Bronchial epithelial cell (primary cell): Measurements from ENCODE around the gene ZFAND2B. TPM values are rescaled to one million over a fixed set of nuclear protein-coding genes. Genes with fewer than 3 reads are reported as not detected.

ENCODE experiments used
- DNase-seq: peaks from one replicate; pipeline ENCODE4 v3.0.0-alpha.2; 2010; ENCODE audit warnings: low read depth
- FAIRE-seq: peaks from 2 replicates; lab custom pipeline; 2011; peaks lifted over from hg19 to GRCh38; lab: Jason Lieb, UNC
- H3K27me3 ChIP-seq: 2 replicates; pipeline ENCODE4 v1.5.1; 2011; ENCODE audit warnings: low read length; ENCODE audit not compliant: control insufficient read depth, insufficient read depth
- H3K36me3 ChIP-seq: 2 replicates; pipeline ENCODE4 v1.5.1; 2011; ENCODE audit warnings: low read length; ENCODE audit not compliant: control insufficient read depth, insufficient read depth
- H3K4me3 ChIP-seq: 2 replicates; pipeline ENCODE4 v1.5.1; 2011; ENCODE audit warnings: mild to moderate bottlenecking, low read depth, low read length, control low read depth
- CTCF ChIP-seq: IDR thresholded peaks from 2 replicates; pipeline ENCODE4 v1.5.1; 2011; ENCODE audit warnings: mild to moderate bottlenecking, moderate library complexity, low read length, control low read depth, inconsistent platforms; ENCODE audit not compliant: insufficient read depth, severe bottlenecking
- total RNA-seq: library from RNA; depleted of rRNA; stranded (reverse); fragments of >200 nt; gene quantifications from 2 replicates; pipeline ENCODE4 v1.2.1, GENCODE V29; 2014

ZFAND2B gene
- total RNA-seq, 1 donor from 2014 or later, result 59.8 TPM

DNA sequence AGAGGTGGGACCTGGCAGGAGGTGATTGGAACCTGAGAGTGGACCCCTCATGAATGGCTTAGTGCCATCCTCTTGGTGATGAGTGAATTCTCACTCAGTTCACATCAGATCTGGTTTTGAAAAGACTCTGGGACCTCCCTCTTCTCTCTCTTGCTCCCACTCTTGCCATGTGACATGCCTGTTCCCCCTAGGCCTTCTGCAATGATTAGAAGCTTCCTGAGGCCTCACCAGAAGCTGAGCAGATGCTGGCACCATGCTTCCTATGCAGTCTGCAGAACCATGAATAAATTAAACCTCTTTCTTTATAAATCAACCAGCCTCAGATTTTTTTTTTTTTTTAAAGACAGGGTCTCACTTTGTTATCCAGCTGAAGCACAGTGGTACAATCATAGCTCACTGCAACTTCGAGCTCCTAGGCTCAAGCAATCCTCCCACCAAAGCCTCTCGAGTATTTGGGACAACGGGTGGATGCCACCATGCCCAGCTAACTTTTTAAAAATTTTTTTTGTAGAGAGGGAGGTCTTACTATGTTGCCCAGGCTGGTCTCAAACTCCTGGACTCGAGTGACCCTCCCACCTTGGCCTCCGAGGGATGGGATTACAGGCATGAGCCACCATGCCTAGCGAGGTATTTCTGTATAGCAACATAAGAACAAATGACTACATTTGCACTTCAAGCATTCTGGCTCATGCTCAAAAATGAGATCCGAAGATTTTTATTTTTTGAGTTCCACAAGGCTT lies 2.0 kb upstream of the ZFAND2B start:
- DNase-seq, result no peak
- no peak for TF ChIP-seq CTCF

GRCh38 chr2:219205165-219205538 lies 1.4 kb upstream of the ZFAND2B start:
- H3K4me3 ChIP-seq, result no peak overlapping the region
- peaks cover 9% of the 10 kb centered on the region for H3K36me3 ChIP-seq
- FAIRE-seq, result no peak
- DNase-seq, result no peak
- H3K27me3 ChIP-seq, result no peaks in the 10 kb centered on the region
- TF ChIP-seq CTCF, result no peak

More for the DNA sequence above, 2.0 kb upstream of the ZFAND2B start:
- no peak for FAIRE-seq
- Histone ChIP-seq H3K4me3 (no peak overlapping the region), H3K27me3 (no peaks in the 10 kb centered on the region), H3K36me3 (peaks cover 6% of the 10 kb centered on the region)

DNA sequence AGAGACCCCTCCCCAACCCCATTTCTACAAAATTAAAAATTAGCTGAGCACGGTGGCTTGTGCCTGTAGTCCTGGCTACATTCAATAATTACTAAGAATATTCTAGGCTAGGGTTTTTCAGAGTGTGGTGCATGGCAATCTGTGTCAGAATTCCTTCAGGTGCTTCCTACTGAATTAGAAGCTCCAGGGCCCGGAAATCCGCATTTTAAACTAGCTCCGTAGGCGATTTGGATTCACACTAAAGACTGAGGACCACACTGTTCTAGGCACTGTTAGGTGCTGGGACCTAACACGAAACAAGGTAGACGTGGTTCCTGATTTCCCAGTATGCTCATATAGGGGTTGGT lies 628 bp upstream of the ZFAND2B start:
- peak overlapping the region; percentile 80 for H3K4me3 ChIP-seq
- DNase-seq (no peak), FAIRE-seq (no peak)
- peaks cover 13% of the 10 kb centered on the region for H3K36me3 ChIP-seq
- H3K27me3 ChIP-seq, result no peaks in the 10 kb centered on the region
- no peak for TF ChIP-seq CTCF

DNA sequence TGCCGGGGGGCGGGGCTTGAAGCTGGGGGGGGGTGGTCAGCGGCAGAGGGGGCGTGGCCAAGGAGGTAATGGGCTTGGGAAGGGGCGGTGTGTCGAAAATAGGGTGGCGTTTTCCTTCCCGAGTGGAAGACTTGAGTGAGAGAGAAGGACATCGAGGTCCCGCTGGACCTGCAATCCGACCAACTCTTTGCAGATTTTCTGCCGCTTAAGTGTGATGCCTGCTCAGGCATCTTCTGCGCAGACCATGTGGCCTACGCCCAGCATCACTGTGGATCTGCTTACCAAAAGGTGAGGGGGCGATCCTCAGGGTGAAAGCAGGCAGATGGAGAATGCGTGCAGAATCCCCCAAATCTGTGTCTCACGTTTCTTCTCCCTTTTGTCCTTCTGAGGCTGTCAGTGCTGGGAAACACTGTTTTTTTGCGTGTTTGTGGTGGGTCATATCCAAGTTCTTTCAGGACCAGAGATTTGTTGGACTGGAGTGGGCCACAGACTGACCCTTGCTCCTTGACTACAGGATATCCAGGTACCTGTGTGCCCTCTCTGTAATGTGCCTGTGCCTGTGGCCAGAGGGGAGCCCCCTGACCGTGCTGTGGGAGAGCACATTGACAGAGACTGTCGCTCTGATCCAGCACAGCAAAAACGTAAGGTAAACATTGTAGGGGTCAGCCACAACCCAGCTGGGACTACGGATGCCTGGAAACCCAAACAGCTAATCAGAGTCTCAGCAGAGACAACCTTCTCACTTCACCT lies 727 bp downstream of the ZFAND2B start:
- DNase-seq (no peak), FAIRE-seq (no peak)
- Histone ChIP-seq H3K27me3 (no peaks in the 10 kb centered on the region), H3K4me3 (peak overlapping the region; percentile 80), H3K36me3 (peaks cover 18% of the 10 kb centered on the region)
- no peak for TF ChIP-seq CTCF

DNA sequence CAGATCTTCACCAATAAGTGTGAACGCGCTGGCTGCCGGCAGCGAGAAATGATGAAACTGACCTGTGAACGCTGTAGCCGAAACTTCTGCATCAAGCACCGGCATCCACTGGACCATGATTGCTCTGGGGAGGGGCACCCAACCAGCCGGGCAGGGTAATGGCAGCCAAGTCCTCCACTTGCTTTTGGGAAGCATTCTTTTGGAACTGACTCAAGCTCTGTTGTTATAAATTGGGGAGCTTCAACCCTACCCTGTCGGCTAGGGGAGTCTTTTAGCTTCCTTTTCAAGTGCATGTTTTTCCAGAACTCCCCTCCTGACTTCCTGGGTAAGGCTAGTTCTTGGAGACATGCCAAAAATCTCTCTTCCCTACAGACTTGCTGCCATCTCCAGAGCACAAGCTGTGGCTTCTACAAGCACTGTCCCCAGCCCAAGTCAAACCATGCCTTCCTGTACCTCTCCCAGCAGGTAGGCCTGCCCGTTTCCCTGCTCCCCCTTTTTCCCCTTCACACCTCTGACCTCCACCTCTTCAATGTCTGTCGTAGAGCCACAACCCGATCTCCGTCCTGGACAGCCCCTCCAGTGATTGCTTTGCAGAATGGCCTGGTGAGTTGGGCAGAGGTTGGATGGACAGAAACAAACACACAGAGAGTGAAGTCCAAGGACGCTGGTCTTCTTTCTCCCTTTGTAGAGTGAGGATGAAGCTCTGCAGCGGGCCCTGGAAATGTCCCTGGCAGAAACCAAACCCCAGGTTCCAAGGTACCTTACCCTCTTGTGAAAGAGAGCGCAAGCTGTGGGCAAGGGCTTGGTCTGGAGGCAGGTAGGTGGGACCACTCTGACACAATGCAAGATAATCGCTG lies 1.5 kb downstream of the ZFAND2B start:
- FAIRE-seq (no peak), DNase-seq (peak; percentile 25)
- H3K27me3 ChIP-seq, result no peaks in the 10 kb centered on the region
- TF ChIP-seq CTCF, result no peak
- no peak overlapping the region for H3K4me3 ChIP-seq
- peaks cover 23% of the 10 kb centered on the region for H3K36me3 ChIP-seq
